HG02610 (cell line): ENCODE measurements around the gene AP4S1.
"Not testable (repeated sequence)": the region's sequence is repeated elsewhere in the genome, so short reads cannot be mapped to it uniquely, and the experiment has no call there.

Experiments used
- ATAC-seq: cut with Tn5 transposase; IDR thresholded peaks from one replicate; pipeline ENCODE4 v1.9.1; 2021; ENCODE audit warnings: mild to moderate bottlenecking, moderate library complexity; ENCODE audit not compliant: unreplicated experiment

AP4S1 gene

GRCh38 chr14:31025367-31026076 lies at the start of gene AP4S1:
Gene AP4S1 (plus strand): TSS chr14:31025649. CDS start chr14:31066197, 40,548 bp downstream.
- peak; percentile 19 for ATAC-seq

- no peak for ATAC-seq
These were observed 47.7 kb upstream of the AP4S1 start for GRCh38 chr14:30977752-30978151.

GRCh38 chr14:30980106-30980704 lies 45.2 kb upstream of the AP4S1 start:
- ATAC-seq, result not testable (repeated sequence)

- no peak for ATAC-seq
These were observed 44.5 kb upstream of the AP4S1 start for GRCh38 chr14:30980980-30981379.

- no peak for ATAC-seq
These were observed 42.9 kb upstream of the AP4S1 start for GRCh38 chr14:30982533-30982932.

- no peak for ATAC-seq
These were observed 41.6 kb upstream of the AP4S1 start for GRCh38 chr14:30983858-30984257.

GRCh38 chr14:30985796-30986195 lies 39.7 kb upstream of the AP4S1 start:
- ATAC-seq, result no peak

GRCh38 chr14:30988509-30988908 lies 36.9 kb upstream of the AP4S1 start:
- ATAC-seq, result no peak

- ATAC-seq, result no peak
These were observed 34.7 kb upstream of the AP4S1 start for GRCh38 chr14:30990770-30991169.

- ATAC-seq, result no peak
These were observed 34.0 kb upstream of the AP4S1 start for GRCh38 chr14:30991408-30991807.

- ATAC-seq, result no peak
These were observed 32.4 kb upstream of the AP4S1 start for GRCh38 chr14:30993071-30993470.

- ATAC-seq, result peak; percentile 71
These were observed 30.5 kb upstream of the AP4S1 start for GRCh38 chr14:30994681-30995620.

- no peak for ATAC-seq
These were observed 29.8 kb upstream of the AP4S1 start for GRCh38 chr14:30995689-30996088.

GRCh38 chr14:30996892-30997659 lies 28.4 kb upstream of the AP4S1 start:
- no peak for ATAC-seq

GRCh38 chr14:30998100-30998706 lies 27.2 kb upstream of the AP4S1 start:
- ATAC-seq, result no peak

GRCh38 chr14:30999038-30999773 lies 26.2 kb upstream of the AP4S1 start:
- ATAC-seq, result no peak

- ATAC-seq, result no peak
These were observed 24.7 kb upstream of the AP4S1 start for GRCh38 chr14:31000629-31001338.

- no peak for ATAC-seq
These were observed 24.1 kb upstream of the AP4S1 start for GRCh38 chr14:31001339-31001658.

GRCh38 chr14:31003284-31003683 lies 22.2 kb upstream of the AP4S1 start:
- no peak for ATAC-seq
